Liver (tissue), 3 donors: ENCODE results near the gene CEP95.

Experiments
- EGR1 ChIP-seq, 2 donors: IDR thresholded peaks; 2 replicates each; pipeline ENCODE4 v1.6.1; 2016 to 2018; ENCODE audit warnings: antibody characterized with exemption in 2 of 2, low read depth in 2 of 2
- HNF4A ChIP-seq, 2 donors: conservative IDR thresholded peaks; 2 replicates each; pipeline ENCODE4 v1.6.1; 2016; ENCODE audit warnings: antibody characterized with exemption in 2 of 2, mild to moderate bottlenecking in 2 of 2
- JUND ChIP-seq, 2 donors: IDR thresholded peaks; 2 replicates each; pipeline ENCODE4 v1.6.1; 2016; ENCODE audit warnings: antibody characterized with exemption in 2 of 2
- NR2F2 ChIP-seq: IDR thresholded peaks from 2 replicates; pipeline ENCODE4 v1.6.1; 2016; ENCODE audit warnings: antibody characterized with exemption
- TF ChIP-seq, protein P1 (sequence below): IDR thresholded peaks from 2 replicates; pipeline ENCODE4 v1.6.1; 2016; ENCODE audit warnings: antibody characterized with exemption
- TF ChIP-seq, protein P2 (sequence below): fragments of 150-350 bp; IDR thresholded peaks from 2 replicates; pipeline ENCODE4 v1.5.1; 2017; ENCODE audit warnings: improper control_type of control experiment, low read depth, low read length; ENCODE audit not compliant: missing input control
- TF ChIP-seq, protein P3 (sequence below): IDR thresholded peaks from 2 replicates; pipeline ENCODE4 v1.6.1; 2016; ENCODE audit warnings: antibody characterized with exemption
- TF ChIP-seq, protein P4 (sequence below): IDR thresholded peaks from 2 replicates; pipeline ENCODE4 v1.6.1; 2016; ENCODE audit warnings: antibody characterized with exemption
- donor health status: healthy.
- donor health status: healthy.

DNA sequence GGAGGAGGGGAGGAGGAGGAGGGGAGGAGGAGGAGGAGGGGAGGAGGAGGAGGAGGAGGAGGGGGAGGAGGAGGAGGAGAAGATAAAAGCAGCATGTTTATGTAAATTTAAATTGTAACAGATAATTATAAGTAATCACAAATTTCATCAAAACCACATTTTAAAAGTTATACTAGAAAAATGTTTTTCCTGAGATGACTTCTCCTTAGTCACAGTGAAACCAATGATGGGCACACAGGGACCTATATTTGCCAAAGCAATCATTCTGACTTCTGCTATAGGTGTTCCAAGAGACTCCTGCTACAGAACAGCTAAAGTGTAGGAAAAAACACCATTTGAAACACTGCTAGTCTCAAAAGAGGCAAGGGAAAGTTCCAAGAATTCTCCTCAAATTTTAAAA is 66.4 kb downstream of the CEP95 start:
- TF ChIP-seq, protein P1, sequence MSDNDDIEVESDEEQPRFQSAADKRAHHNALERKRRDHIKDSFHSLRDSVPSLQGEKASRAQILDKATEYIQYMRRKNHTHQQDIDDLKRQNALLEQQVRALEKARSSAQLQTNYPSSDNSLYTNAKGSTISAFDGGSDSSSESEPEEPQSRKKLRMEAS, result no peak
- TF ChIP-seq EGR1 (IDR thresholded peaks at IDR 0.05; ENCODE audit: low read depth in 2 of 2) (no peak), HNF4A (conservative IDR thresholded peaks at IDR 0.05) (no peak), NR2F2 (no peak), JUND (IDR thresholded peaks at IDR 0.05) (no peak)
- TF ChIP-seq, protein P2, sequence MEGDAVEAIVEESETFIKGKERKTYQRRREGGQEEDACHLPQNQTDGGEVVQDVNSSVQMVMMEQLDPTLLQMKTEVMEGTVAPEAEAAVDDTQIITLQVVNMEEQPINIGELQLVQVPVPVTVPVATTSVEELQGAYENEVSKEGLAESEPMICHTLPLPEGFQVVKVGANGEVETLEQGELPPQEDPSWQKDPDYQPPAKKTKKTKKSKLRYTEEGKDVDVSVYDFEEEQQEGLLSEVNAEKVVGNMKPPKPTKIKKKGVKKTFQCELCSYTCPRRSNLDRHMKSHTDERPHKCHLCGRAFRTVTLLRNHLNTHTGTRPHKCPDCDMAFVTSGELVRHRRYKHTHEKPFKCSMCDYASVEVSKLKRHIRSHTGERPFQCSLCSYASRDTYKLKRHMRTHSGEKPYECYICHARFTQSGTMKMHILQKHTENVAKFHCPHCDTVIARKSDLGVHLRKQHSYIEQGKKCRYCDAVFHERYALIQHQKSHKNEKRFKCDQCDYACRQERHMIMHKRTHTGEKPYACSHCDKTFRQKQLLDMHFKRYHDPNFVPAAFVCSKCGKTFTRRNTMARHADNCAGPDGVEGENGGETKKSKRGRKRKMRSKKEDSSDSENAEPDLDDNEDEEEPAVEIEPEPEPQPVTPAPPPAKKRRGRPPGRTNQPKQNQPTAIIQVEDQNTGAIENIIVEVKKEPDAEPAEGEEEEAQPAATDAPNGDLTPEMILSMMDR, result no peak
- TF ChIP-seq, protein P3, sequence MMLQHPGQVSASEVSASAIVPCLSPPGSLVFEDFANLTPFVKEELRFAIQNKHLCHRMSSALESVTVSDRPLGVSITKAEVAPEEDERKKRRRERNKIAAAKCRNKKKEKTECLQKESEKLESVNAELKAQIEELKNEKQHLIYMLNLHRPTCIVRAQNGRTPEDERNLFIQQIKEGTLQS, result no peak
- TF ChIP-seq, protein P4, sequence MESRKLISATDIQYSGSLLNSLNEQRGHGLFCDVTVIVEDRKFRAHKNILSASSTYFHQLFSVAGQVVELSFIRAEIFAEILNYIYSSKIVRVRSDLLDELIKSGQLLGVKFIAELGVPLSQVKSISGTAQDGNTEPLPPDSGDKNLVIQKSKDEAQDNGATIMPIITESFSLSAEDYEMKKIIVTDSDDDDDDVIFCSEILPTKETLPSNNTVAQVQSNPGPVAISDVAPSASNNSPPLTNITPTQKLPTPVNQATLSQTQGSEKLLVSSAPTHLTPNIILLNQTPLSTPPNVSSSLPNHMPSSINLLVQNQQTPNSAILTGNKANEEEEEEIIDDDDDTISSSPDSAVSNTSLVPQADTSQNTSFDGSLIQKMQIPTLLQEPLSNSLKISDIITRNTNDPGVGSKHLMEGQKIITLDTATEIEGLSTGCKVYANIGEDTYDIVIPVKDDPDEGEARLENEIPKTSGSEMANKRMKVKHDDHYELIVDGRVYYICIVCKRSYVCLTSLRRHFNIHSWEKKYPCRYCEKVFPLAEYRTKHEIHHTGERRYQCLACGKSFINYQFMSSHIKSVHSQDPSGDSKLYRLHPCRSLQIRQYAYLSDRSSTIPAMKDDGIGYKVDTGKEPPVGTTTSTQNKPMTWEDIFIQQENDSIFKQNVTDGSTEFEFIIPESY, result no peak
